Keratinocyte (primary cell): Measurements from ENCODE around the gene PIN1. TPM values are rescaled to one million over a fixed set of nuclear protein-coding genes. Genes with fewer than 3 reads are reported as not detected.

Experiments
- DNase-seq: peaks from one replicate; pipeline ENCODE4 v3.0.0-alpha.2; 2011; ENCODE audit warnings: low read depth, missing footprints, low spot score
- FAIRE-seq: peaks from 2 replicates; lab custom pipeline; 2011; peaks lifted over from hg19 to GRCh38; lab: Jason Lieb, UNC
- H2AFZ ChIP-seq: 2 replicates; pipeline ENCODE4 v1.6.0; 2012; ENCODE audit warnings: low read length, control low read depth, inconsistent platforms; ENCODE audit not compliant: control insufficient read depth
- H3K27ac ChIP-seq: 2 replicates; pipeline ENCODE4 v1.5.1; 2011; ENCODE audit warnings: low read length; ENCODE audit not compliant: control insufficient read depth, insufficient read depth
- H3K27me3 ChIP-seq: 3 replicates; pipeline ENCODE4 v1.6.0; 2011; ENCODE audit warnings: low read length; ENCODE audit not compliant: control insufficient read depth, insufficient read depth; ENCODE audit errors: extremely low read depth
- H3K36me3 ChIP-seq, 2 experiments: 2 replicates in 1 of 2; 3 replicates in 1 of 2; pipeline ENCODE4 v1.5.1; 2011; ENCODE audit warnings: low read length in 2 of 2, mild to moderate bottlenecking in 1 of 2; ENCODE audit not compliant: control insufficient read depth in 2 of 2, insufficient read depth in 2 of 2; ENCODE audit errors: extremely low read depth in 1 of 2
- H3K4me1 ChIP-seq: 3 replicates; pipeline ENCODE4 v1.5.1; 2011; ENCODE audit warnings: low read length; ENCODE audit not compliant: control insufficient read depth, insufficient read depth; ENCODE audit errors: extremely low read depth
- H3K4me2 ChIP-seq: 3 replicates; pipeline ENCODE4 v1.6.0; 2011; ENCODE audit warnings: low read depth, low read length; ENCODE audit not compliant: control insufficient read depth, insufficient read depth; ENCODE audit errors: extremely low read depth
- H3K4me3 ChIP-seq, 3 experiments: fragments of 200-600 bp in 1 of 3; sonication (generic) in 1 of 3; 2 replicates in 2 of 3; 3 replicates in 1 of 3; pipeline ENCODE4 v1.5.1; 2011 to 2016; ENCODE audit warnings: low read length in 3 of 3, mild to moderate bottlenecking in 3 of 3, control low read depth in 2 of 3, inconsistent platforms in 1 of 3, low read depth in 1 of 3, mixed read lengths in 1 of 3, mixed run types in 1 of 3, moderate library complexity in 1 of 3; ENCODE audit not compliant: control insufficient read depth in 2 of 3, insufficient read depth in 2 of 3; ENCODE audit errors: extremely low read depth in 1 of 3
- H3K79me2 ChIP-seq: 2 replicates; pipeline ENCODE4 v1.6.0; 2012; ENCODE audit warnings: low read length; ENCODE audit not compliant: control insufficient read depth, insufficient read depth
- H3K9ac ChIP-seq: 3 replicates; pipeline ENCODE4 v1.6.0; 2011; ENCODE audit warnings: low read length; ENCODE audit not compliant: control insufficient read depth, insufficient read depth; ENCODE audit errors: extremely low read depth
- H3K9me1 ChIP-seq: 3 replicates; pipeline ENCODE4 v1.6.0; 2011; ENCODE audit warnings: low read length; ENCODE audit not compliant: control insufficient read depth, insufficient read depth; ENCODE audit errors: extremely low read depth
- H3K9me3 ChIP-seq: 2 replicates; pipeline ENCODE4 v1.5.1; 2012; ENCODE audit warnings: low read depth, low read length; ENCODE audit not compliant: control insufficient read depth
- H4K20me1 ChIP-seq: 3 replicates; pipeline ENCODE4 v1.6.0; 2011; ENCODE audit warnings: low read length; ENCODE audit not compliant: control insufficient read depth, insufficient read depth; ENCODE audit errors: extremely low read depth
- EZH2 ChIP-seq: IDR thresholded peaks from one replicate; pipeline ENCODE4 v1.6.1; 2012; ENCODE audit warnings: inconsistent platforms, mild to moderate bottlenecking, low read length, moderate library complexity
- dilution Hi-C: fragments of 300-500 bp; cut with MboI; formaldehyde crosslinking; loops from one replicate; pipeline ENCODE4 v1.7.0; 2020; ENCODE audit warnings: low sequenced_read_pairs; ENCODE audit not compliant: extremely low pct_ligation_motif_present
- polyA plus RNA-seq, 5 experiments: library from polyadenylated mRNA; depleted of rRNA in 3 of 5; stranded (reverse) in 3 of 5; stranded (forward) in 1 of 5; unstranded in 1 of 5; fragments of >200 nt; gene quantifications; 1 replicate in 1 of 5; 2 replicates in 3 of 5; 3 replicates in 1 of 5; pipeline versions ENCODE4 v1.2.1 to v1.2.3, GENCODE V29; 2011 to 2012; ENCODE audit warnings: missing spikeins in 2 of 5, low read depth in 1 of 5, low replicate concordance in 1 of 5
- TF ChIP-seq, protein P1 (sequence below), 3 experiments: IDR thresholded peaks in 1 of 3; conservative IDR thresholded peaks in 1 of 3; optimal IDR thresholded peaks in 1 of 3; 2 replicates in 2 of 3; 3 replicates in 1 of 3; pipeline versions ENCODE3 to v1.5.1; 2011; ENCODE audit warnings: low read length in 3 of 3, mild to moderate bottlenecking in 3 of 3, moderate library complexity in 2 of 3, control low read depth in 1 of 3, inconsistent platforms in 1 of 3; ENCODE audit not compliant: insufficient read depth in 2 of 3; ENCODE audit errors: extremely low read depth in 1 of 3

Gene PIN1
- polyA plus RNA-seq, 1 donor (not counting 4 experiments of a cell fraction or from before 2014, with no cell fraction given): 39.8 TPM

DNA sequence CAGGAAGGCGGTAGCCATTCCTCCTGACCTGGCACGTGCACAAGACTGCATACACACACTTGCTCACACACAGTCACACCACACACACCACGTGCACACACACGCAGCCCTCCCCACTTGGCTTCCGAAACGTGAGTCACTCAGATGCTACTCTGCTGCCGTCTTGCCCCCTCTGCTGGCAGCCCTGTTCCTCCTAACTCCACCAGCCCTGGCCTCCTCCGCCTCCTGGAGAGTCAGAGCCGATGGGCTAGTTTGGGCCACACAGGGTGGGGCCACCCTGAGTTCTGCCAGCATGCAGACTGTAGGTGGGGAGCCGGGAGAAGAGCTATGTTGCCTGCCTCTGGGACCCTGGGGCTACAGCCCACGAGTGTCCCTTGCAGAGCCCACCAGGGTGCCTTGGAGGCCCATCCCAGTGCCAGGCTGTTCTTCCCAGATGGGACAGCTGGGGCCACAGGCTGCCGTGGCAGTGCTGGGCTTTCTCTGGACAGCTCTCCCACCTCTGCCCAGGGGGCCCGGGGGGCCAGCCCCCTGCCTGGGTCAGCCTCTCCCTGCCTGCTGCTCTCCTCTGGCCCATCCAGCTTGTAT is 12.1 kb downstream of the PIN1 start:
- dilution Hi-C loops: no loop called here
- peaks cover 21 to 32% of the 10 kb centered on the region in 2 experiments for H3K36me3 ChIP-seq
- H4K20me1 ChIP-seq: no peaks in the 10 kb centered on the region

DNA sequence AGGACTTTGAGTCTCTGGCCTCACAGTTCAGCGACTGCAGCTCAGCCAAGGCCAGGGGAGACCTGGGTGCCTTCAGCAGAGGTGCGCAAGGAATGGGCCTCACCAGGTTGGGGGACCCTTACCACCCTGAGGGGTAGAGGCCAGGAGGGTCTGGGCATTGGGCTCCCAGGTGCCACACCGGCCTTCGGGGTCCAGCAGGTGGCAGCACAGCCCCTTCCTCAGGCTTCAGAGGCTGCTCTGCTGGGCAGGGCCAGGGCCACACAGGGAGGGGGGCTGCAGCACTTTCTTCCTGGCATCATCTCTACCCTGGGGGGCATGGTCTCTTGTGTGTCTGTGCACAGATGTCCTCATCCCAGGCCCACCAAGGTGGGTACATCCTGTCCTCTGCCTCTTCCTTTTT is 12.9 kb downstream of the PIN1 start:
- Histone ChIP-seq H3K4me3 (no peak overlapping the region), H3K27ac (no peak overlapping the region), H3K9me1 (no peaks in the 10 kb centered on the region), H3K4me1 (peaks cover 14% of the 10 kb centered on the region), H2AFZ (no peak overlapping the region), H3K9me3 (no peaks in the 10 kb centered on the region), H3K27me3 (no peaks in the 10 kb centered on the region), H3K9ac (no peak overlapping the region), H4K20me1 (no peaks in the 10 kb centered on the region), H3K79me2 (peaks cover 3% of the 10 kb centered on the region), H3K36me3 (peaks cover 21 to 24% of the 10 kb centered on the region in 2 experiments), H3K4me2 (no peak overlapping the region)
- FAIRE-seq (no peak), DNase-seq (no peak)
- TF ChIP-seq, protein P1, sequence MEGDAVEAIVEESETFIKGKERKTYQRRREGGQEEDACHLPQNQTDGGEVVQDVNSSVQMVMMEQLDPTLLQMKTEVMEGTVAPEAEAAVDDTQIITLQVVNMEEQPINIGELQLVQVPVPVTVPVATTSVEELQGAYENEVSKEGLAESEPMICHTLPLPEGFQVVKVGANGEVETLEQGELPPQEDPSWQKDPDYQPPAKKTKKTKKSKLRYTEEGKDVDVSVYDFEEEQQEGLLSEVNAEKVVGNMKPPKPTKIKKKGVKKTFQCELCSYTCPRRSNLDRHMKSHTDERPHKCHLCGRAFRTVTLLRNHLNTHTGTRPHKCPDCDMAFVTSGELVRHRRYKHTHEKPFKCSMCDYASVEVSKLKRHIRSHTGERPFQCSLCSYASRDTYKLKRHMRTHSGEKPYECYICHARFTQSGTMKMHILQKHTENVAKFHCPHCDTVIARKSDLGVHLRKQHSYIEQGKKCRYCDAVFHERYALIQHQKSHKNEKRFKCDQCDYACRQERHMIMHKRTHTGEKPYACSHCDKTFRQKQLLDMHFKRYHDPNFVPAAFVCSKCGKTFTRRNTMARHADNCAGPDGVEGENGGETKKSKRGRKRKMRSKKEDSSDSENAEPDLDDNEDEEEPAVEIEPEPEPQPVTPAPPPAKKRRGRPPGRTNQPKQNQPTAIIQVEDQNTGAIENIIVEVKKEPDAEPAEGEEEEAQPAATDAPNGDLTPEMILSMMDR (optimal IDR thresholded peaks at IDR 0.05 in 1 of 3, IDR thresholded peaks at IDR 0.05 in 1 of 3, conservative IDR thresholded peaks at IDR 0.05 in 1 of 3; ENCODE audit: extremely low read depth in 1 of 3, insufficient read depth in 2 of 3, low read length in 3 of 3): peak; percentile 46 to 70 (median 67)
- TF ChIP-seq EZH2: no peak
- dilution Hi-C loops: no loop called here

More for the DNA sequence above, 12.1 kb downstream of the PIN1 start:
- H2AFZ ChIP-seq: peak overlapping the region; percentile 65
- no peak overlapping the region for H3K4me3 ChIP-seq
- H3K4me2 ChIP-seq: peak overlapping the region; percentile 32
- H3K79me2 ChIP-seq: peaks cover 3% of the 10 kb centered on the region
- no peaks in the 10 kb centered on the region for H3K9me1 ChIP-seq
- H3K9me3 ChIP-seq: no peaks in the 10 kb centered on the region
- peak; percentile 97 for DNase-seq
- H3K9ac ChIP-seq: peak overlapping the region; percentile 65
- no peaks in the 10 kb centered on the region for H3K27me3 ChIP-seq
- peak overlapping the region; percentile 89 for H3K27ac ChIP-seq
- FAIRE-seq: peak; percentile 98
- no peak for TF ChIP-seq EZH2
- TF ChIP-seq, protein P1 (optimal IDR thresholded peaks at IDR 0.05 in 1 of 3, IDR thresholded peaks at IDR 0.05 in 1 of 3, conservative IDR thresholded peaks at IDR 0.05 in 1 of 3; ENCODE audit: extremely low read depth in 1 of 3, insufficient read depth in 2 of 3, low read length in 3 of 3): peak; percentile 97 to 100 (median 97)
- peaks cover 14% of the 10 kb centered on the region for H3K4me1 ChIP-seq
